ENCODE measurements around the gene RIC1.
"Not testable (repeated sequence)": the region's sequence is repeated elsewhere in the genome, so short reads cannot be mapped to it uniquely, and the experiment has no call there.

Gene RIC1

DNA sequence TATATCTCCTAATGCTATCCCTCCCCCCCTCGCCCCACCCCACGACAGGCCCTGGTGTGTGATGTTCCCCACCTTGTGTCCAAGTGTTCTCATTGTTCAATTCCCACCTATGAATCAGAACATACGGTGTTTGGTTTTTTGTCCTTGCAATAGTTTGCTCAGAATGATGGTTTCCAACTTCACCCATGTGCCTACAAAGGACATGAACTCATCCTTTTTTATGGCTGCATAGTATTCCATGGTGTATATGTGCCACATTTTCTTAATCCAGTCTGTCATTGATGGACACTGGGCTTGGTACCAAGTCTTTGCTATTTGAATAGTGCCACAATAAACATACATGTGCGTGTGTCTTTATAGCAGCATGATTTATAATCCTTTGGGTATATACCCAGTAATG, 93.8 kb downstream of the RIC1 start:
- not testable (repeated sequence) for DNase-seq (ENCODE audit: low spot score)

DNA sequence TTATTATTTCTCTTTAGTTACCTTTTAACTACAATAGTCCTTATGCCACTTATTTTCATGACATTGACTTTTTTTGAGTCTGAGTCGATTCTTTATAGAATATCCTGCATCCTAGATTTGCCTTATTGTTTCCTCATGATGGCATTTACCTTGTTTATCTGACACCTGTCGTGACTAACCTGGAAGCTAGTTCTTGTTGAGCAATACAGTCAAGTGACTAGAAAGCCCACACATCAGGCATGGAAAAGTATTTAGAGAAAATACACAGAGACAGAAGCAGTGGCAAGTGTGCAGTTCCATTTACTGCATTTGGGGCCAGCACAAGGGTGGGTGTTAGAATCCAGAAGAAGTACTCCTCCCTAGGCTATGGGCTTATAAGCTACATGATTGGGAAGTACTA, 106.2 kb downstream of the RIC1 start:
- no peak for DNase-seq (ENCODE audit: low spot score)

DNA sequence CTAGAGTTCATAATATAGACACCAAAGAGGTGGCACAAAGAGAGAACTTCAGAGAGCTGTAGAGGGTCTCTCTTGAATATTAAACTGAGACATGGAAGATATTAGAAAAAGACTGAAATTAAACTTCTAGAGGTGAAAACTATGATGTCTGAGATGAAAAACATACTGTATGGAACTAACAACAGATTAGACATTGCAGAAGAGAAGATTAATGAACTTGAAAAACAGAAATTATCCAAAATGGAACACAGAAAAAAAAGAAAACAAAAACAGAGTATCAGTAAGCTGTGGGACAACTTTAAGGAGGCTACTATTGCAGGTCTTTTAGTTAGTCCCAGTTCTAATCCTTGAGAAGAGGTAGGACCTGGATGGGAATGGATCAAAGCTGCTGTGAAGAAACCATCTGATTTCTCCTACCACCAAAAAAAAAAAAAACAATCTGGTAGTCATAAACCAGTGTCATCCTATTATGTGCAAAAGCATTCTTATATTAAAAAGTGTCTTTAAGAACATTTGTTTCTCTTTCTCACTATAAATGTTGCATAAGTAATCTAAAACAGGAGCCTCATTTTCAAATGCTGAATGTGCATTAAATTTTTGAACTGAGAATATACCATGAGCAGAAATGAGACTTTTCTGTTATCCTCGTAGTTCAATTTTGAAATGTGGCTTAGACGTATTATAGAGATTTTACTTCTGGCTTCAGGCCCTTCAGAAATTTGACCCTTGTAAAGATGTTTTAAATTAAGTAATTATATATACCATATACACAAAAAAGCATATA, 107.8 kb downstream of the RIC1 start:
- no peak for DNase-seq (ENCODE audit: low spot score)

DNA sequence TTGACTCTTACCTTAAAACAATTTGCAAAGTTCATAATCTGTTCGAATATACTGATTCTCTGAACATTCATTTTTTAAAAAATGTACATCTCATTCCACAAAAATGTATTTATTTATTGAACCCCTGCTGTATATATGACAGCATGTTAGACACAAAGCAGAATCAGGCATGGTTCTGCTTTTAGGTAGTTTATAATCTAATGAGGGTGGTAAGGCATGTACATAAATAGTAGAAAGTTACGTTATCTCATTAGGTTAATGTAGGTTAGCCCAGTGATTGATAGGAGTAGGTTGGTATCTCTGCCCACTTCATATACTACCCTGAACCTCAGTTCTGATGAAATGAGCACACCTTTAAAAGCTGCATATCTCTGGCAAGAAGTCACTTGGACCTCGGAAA, 114.2 kb downstream of the RIC1 start:
- DNase-seq (ENCODE audit: low spot score): no peak

DNA sequence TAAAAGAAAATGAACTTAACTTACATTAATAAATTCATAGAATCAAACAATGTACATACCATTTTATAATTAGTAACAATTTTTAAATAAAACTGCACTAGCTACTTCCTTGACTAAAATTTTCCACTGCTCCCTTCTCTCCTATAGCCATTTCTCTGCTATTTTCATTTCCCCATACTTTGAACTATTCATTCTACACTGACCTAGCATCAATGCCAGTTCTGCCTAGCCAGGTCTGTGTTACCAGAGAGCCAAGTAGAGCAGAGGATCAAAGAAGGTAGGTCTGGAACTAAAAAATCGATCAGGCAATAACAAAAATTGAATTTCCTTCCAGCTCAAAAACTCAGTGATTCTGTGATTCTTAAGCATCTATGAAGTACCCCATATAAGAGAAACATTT, 119.5 kb downstream of the RIC1 start:
- DNase-seq (ENCODE audit: low spot score): no peak

DNA sequence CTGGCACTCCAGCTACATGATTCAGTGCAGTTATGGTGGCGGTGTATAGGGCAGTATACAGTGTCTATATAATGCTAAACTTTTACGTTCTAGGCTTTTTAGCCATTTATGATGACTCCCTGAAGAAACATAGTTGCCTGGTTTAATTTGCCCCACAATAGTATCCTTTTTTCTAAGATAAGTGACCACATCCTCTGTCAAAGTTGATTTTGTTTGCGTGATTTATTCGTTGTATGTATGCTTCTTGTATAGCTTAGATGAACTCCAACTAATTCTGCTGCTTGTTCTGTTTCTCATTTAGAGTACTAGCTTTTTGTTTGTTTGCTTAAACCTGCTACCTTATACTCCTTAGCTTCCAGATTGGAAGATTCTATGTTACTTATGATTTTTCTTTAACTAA, 120.4 kb downstream of the RIC1 start:
- DNase-seq (ENCODE audit: low spot score): no peak

DNA sequence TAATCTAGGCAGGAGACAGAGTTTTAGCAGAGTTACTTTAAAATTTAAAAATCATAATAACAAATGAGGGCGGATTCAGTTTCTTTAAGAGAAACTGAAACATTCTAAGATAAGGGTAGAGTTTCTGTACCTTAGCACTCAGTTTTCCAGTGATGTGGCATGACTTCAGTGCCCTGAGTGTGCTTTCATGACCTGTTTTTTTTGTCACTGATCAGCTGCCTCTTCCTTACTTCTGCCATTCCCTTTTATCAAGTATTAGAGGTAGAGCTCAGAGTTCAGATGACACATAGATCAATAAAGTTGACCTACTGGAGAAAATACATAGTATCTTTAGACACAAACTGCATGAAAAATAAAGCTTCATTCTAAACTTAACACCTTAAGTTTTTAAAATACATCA, 121.7 kb downstream of the RIC1 start:
- no peak for DNase-seq (ENCODE audit: low spot score)

DNA sequence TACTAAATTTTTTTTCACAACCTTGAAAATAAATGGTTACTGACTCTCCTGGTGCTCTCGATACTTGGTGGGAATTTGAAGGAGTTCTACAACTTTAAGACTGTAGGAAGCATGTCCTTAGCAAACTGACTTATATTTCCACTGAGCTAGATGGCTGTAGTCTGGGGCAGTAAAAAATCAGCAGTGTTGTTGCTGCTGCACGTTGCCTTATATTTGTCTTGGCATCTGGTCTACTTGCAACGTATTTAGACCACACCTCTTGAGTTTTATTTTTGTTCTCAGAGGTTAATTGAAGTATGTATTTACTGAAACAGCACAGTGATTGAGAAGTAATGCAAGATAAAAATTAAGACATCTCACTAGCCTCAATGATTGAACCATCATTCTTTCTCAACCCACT, 127.7 kb downstream of the RIC1 start:
- no peak for DNase-seq (ENCODE audit: low spot score)

DNA sequence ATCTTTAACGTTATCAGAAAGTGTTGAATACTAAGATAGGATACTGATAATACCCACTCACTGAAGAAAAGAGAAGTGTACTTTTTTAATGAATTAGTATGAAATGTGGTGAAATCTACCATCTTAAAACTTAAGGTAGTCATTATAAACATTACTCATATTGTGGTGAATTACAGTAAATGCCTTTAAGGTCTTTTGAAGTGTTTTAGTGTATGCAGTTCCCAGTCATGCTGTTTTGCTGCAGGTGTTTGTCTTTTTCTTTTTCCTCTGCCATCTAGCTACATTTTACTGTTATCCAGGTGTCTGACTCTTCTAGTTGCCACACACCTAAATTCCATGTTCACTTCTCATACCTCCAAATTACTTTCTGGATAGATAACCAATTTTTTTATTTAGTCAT, 131.4 kb downstream of the RIC1 start:
- DNase-seq (ENCODE audit: low spot score): no peak

DNA sequence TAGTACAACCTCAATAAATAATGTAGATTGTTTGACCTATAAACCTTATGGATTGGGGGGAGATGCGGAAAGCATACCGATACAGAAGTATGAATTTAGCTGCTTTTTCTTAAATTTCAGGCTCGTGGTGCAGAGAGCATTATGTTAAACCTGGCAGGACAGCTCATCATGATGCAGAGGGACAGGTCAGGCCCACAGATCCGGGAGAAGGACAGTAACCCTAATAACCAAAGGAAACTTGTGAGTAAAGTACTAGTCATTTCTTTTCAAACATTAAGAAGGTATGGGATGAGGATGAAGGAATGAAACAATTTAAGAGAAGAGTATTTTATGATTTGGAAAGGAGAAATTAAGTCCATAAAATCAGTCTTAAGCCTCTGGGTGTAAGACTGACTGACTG, 133.5 kb downstream of the RIC1 start:
- no peak for DNase-seq (ENCODE audit: low spot score)

DNA sequence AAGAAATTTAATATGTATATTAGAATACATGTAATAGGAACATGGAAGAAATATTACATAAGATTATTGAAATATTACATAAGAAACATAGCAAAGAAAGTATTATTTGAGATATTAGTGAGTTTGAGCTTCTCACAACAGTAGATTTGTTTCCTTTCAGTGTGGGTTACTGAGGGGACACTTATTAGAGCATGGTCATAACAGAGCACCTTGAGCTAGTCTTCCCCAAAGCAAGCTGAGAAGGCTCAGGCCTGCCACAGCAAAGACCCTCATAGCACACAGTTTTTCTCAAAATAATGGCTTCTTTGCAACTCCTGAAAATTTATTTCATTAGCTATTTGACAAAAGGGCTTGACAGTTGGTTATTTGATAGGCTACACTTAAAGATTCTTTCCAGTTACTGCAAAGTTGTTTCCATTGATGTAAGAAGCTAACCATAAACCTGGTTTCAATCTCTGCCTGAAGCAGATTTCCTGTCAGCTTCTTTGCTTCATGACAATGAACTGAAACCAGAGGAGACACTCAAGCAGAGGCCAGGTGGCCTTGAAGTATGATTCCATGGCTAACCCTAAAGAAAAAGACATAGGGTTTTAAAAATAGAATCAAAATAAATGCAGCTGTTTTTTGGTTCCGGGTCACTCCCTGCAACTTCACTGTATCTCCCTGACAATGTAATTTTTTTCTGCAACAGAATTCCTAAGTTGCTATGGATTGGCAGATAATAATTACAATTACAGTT, 135.4 kb downstream of the RIC1 start:
- DNase-seq (ENCODE audit: low spot score): no peak

DNA sequence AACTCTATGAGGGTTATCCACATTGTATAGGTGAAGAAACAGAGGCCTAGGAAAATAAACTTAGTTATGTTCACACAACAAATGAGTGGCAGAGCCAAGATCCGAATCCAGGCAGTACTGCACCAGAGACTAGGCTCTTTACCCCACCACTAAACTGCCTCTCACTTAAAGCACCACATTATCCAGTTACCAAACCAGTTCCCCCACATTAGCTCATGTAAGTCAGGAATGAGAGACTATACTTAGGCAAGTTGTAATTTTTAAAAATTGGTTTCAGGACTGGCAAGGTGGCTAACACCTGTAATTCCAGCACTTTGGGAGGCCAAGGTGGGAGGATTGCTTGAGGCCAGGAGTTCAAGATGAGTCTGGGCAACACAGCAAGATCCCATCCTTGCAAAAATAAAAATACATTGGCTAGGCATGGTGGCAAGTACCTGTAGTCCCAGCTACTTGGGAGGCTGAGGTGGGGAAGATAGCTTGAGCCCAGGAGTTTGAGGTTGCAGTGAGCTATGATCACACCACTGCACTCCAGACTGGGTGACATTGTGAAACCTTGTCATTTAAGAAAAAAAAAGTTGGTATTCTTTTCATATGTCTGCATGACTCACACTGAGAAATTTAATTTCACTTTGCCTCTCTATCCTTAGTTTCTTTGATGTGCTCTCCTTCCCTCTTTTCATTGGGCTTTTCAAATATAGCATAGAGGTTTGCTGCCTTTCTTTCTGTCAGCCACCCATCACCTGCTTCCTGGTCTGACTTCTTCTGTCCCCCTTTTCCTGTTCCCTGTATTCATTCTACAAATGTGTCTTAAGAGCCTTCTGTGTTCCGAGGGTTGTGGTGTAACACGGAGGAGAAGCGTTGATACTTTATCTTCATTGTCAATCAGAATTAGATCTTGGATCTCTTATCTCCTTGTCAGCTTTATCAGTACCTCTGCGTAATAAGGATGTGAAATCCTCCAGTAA, 139.3 kb downstream of the RIC1 start:
- DNase-seq (ENCODE audit: low spot score): no peak

DNA sequence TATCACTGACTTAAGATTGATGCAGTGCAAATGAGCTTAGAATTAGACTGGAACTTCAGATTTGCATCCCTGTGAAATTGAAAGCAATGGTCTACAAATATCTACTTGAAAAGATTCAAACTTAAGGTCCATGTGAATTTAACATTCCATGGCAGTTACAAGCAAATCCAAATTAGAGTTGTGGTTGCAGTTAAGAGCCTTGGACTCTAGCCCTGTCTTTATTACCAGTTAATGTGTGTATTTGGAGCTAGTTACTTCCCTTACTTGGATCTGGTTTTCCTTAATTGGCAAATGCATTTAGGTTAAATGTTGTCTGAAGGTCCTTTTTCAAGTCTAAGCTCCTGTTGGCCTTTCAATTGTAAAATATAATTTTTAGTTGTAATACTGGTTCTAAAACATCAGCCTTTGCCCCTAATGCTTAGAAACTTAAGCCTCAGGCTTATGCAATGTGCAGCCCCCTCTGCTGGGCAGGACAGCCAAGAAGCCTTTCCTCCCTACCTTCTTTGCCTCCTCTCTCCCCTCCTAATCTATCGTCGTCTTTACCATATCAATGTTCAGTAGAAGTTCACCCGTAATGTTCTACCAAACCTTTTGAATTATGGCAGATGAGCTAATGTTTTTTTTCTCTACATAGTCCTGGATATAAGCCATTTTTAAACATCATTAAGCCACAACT, 144.6 kb downstream of the RIC1 start:
- no peak for DNase-seq (ENCODE audit: low spot score)

DNA sequence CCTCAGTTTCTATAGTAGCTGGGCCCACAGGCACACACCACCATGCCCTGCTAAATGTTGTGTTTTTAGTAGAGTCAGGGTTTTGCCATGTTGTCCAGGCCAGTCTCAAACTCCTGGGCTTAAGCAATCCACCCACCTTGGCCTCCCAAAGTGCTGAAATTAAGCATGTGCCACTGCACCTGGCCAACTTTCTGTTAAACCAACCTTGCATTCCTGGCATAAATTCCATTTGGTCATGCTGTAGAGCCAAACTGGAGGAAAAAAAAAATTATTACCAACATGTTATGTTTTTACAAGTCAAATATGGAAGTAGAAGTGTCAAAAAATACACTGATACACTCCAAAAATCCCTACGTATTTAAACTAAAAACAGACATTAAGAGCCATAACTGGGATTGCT, 149.9 kb downstream of the RIC1 start:
- no peak for DNase-seq (ENCODE audit: low spot score)

DNA sequence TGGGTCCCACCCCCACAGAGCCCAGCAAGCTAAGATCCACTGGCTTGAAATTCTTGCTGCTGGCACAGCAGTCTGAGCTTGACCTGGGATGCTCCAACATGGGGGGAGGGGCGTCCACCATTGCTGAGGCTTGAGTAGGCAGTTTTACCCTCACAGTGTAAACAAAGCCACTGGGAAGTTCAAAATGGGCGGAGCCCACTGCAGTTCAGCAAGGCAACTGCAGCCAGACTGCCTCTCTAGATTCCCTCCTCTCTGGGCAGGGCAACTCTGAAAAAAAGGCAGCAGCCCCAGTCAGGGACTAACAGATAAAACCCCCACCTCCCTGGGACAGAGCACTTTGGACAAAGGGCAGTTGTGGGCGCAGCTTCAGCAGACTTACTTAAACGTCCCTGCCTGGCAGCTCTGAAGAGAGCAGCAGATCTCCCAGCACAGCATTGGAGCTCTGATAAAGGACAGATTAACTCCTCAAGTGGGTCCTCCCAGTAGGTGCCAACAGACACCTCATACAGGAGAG, 150.9 kb downstream of the RIC1 start:
- not testable (repeated sequence) for DNase-seq (ENCODE audit: low spot score)

DNA sequence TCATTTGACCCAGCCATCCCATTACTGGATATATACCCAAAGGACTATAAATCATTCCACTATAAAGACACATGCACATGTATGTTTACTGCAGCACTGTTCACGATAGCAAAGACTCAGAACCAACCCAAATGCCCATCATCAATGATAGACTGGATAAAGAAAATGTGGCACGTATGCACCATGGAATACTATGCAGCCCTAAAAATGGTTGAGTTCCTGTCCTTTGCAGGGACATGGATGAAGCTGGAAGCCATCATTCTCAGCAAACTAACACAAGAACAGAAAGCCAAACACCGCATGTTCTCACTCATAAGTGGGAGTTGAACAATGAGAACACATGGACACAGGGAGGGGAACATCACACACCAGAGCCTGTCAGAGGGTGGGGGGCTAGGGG, 154.5 kb downstream of the RIC1 start:
- not testable (repeated sequence) for DNase-seq (ENCODE audit: low spot score)

DNA sequence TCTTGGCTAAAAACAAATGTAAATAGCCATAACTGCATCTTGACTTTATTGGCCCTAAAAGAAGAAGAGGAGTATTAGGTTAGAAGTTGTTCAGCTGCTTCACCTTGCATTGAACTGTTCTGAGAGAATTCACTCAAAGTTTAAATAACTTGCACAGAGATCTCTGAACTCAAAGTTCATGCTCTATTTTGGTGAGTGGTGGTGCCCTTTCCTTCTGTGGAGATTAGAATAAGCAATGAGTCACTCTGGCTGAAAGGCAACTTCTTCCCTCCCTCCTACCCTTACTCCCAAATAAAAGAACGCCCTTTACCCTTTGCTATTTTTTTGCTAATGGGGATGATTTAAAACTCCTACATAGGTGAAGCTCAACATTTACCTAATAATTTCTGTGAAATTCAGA, 155.1 kb downstream of the RIC1 start:
- no peak for DNase-seq (ENCODE audit: low spot score)

DNA sequence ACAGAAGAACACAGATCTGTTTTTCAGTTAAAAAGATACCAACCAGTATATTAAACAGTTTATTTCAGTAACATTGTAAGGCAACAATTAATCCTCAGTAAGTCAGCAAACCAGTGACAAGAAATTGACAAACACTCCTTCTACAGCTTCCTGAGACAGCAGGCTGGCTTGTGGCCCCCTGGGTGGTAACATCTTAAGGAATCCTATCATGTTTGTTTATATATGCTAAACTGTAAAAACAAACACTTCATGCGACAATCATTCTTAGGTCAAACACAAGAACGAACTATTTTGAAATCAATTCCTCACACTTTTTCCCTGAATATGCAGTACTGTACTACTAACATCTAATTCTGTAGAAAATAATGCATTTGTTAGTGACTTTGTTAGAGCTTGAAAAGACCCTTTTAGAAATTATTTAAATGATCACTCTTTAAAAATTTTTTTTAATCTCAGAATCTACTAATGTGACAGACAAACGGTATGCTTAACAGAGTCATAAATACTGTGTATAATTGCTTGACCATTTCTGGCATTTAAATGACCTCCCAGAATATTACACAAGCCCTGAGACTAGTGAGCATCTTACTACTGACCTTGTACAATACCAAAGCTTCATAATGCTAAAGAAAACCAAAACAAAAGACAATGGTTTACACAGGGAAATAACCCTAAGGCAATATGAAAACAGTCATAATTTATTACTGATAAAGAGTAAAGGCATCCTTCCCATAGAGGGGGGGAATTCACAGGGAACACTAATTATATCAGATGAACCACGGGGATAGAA, 155.8 kb downstream of the RIC1 start:
- DNase-seq (ENCODE audit: low spot score): no peak

DNA sequence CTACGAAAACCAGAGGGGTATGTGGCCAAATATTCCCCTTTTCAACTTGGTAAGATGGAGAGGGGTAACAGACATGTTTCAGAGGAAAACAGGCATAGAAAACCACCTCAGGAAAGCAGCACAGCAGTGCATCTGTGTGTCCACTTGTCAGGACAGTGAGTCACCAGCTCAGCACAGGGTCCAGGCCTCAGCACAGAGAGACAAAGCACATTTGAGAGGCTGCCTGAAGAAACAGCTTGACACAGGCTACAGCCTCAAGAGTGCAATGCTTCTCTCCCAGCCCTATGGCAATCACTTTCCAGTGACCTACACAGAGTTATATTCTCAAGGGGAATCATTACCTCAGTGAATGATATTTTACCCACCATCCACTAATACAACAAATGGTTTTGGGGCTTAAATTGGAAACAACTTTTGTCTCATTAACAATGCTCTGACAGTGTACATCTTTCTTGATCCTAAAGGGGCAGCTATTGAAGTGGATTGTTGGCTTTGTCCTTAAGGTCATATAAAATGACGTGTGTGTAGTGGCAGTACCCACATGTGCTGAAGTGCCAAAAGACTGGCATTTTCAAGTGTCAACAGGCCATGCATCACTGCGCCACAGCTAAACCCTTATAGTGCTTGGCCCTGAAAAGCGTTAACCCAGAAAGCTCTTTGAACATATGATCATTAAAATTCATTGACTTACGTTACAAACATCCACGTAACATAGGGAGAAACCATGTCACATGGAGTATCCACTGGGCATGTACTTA, 157.6 kb downstream of the RIC1 start:
- peak; percentile 24 for DNase-seq (ENCODE audit: low spot score)

DNA sequence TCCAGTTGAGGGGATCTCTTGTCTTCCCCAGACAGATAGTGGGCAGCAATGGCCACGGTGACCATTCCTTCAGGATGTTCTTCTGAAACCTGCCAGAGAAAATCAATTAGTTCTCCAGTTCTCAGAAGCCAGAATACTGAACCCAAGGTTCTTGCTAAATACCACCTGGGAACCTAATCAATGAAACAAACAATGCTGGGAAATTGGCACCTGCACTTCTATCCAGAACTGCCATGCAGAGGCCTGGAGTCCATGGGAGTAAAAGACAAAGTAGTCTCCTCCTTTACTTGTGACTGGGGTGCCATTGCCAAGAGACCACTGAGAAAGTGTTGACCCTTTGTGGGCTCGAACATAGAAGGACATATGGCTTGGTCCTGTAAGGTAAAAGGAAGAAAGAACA, 158.3 kb downstream of the RIC1 start:
- no peak for DNase-seq (ENCODE audit: low spot score)
